Caco-2 (cell line): Measurements from ENCODE around the gene PGM1. TPM values are rescaled to one million over a fixed set of nuclear protein-coding genes. Genes with fewer than 3 reads are reported as not detected.

Experiments
- BruUV-seq: library from RNA; stranded (reverse); fragments of 400-500 nt; replicated peaks from 2 replicates; lab custom pipeline; 2021; lab: Mats Ljungman, UMichigan
- CTCF ChIA-PET: fragments of 300-600 bp; sonication (Branson Sonifier 250); formaldehyde crosslinking; loops from one replicate; lab custom pipeline; 2022; ENCODE audit warnings: antibody characterized with exemption; lab: Charles Lee
- POLR2A ChIA-PET: fragments of 300-600 bp; sonication (Branson Sonifier 250); formaldehyde crosslinking; loops from one replicate; lab custom pipeline; 2022; ENCODE audit warnings: antibody characterized with exemption; lab: Charles Lee
- DNase-seq, 2 experiments: peaks; one replicate each; pipeline versions ENCODE4 v3.0.0 to v3.0.0-alpha.2; 2020 to 2022
- H3K27me3 ChIP-seq: replicated peaks from 2 replicates; pipeline ENCODE4 v1.6.0; 2011; ENCODE audit warnings: low read length; ENCODE audit not compliant: control insufficient read depth, insufficient read depth
- H3K36me3 ChIP-seq: 2 replicates; pipeline ENCODE4 v1.5.1; 2011; ENCODE audit warnings: low read length; ENCODE audit not compliant: control insufficient read depth, insufficient read depth
- H3K4me1 ChIP-seq: fragments of 250-450 bp; sonication (Bioruptor Pico); 2 replicates; pipeline ENCODE4 v1.5.1; 2020; ENCODE audit warnings: mild to moderate bottlenecking
- H3K4me3 ChIP-seq: 2 replicates; pipeline ENCODE4 v1.5.1; 2011; ENCODE audit warnings: low read depth, mild to moderate bottlenecking, control low read depth, low read length
- H3K9me3 ChIP-seq: fragments of 250-450 bp; sonication (Bioruptor Pico); 2 replicates; pipeline ENCODE4 v1.5.1; 2020; ENCODE audit warnings: mild to moderate bottlenecking, moderate library complexity
- H3K27ac Mint-ChIP-seq: one replicate; pipeline ENCODE4 v1.8.0; 2022; ENCODE audit warnings: mixed read lengths; ENCODE audit not compliant: unreplicated experiment
- H3K27me3 Mint-ChIP-seq: one replicate; pipeline ENCODE4 v1.8.0; 2022; ENCODE audit warnings: mixed read lengths; ENCODE audit not compliant: insufficient read depth, unreplicated experiment
- H3K36me3 Mint-ChIP-seq: one replicate; pipeline ENCODE4 v1.8.0; 2022; ENCODE audit warnings: mild to moderate bottlenecking, mixed read lengths; ENCODE audit not compliant: insufficient read depth, unreplicated experiment
- H3K4me1 Mint-ChIP-seq: one replicate; pipeline ENCODE4 v1.8.0; 2022; ENCODE audit warnings: low read depth, mixed read lengths; ENCODE audit not compliant: unreplicated experiment
- H3K4me3 Mint-ChIP-seq: one replicate; pipeline ENCODE4 v1.8.0; 2022; ENCODE audit warnings: mild to moderate bottlenecking, moderate library complexity, mixed read lengths; ENCODE audit not compliant: unreplicated experiment
- H3K9me3 Mint-ChIP-seq: one replicate; pipeline ENCODE4 v1.8.0; 2022; ENCODE audit warnings: mixed read lengths; ENCODE audit not compliant: unreplicated experiment
- CTCF ChIP-seq, 2 experiments: fragments of 200-600 bp in 1 of 2; IDR thresholded peaks; 1 replicate in 1 of 2; 2 replicates in 1 of 2; pipeline versions ENCODE4 v1.5.1 to v1.8.0; 2011 to 2022; ENCODE audit warnings: antibody characterized with exemption in 1 of 2, control low read depth in 1 of 2, inconsistent platforms in 1 of 2, low read depth in 1 of 2, low read length in 1 of 2, mild to moderate bottlenecking in 1 of 2, moderate library complexity in 1 of 2; ENCODE audit not compliant: insufficient read depth in 1 of 2, severe bottlenecking in 1 of 2, unreplicated experiment in 1 of 2
- intact Hi-C: fragments of 100-400 bp; cut with micrococcal nuclease; formaldehyde crosslinking; loops from one replicate; pipeline ENCODE4 v1.10.0; 2022; ENCODE audit not compliant: unreplicated experiment
- total RNA-seq: library from RNA; stranded (reverse); gene quantifications from 2 replicates; pipeline ENCODE4 v1.2.3, GENCODE V29; 2022

Gene PGM1
- total RNA-seq, 1 experiment from 2014 or later, result 22.5 TPM

GRCh38 chr1:63630666-63631065, 37.5 kb downstream of the PGM1 start:
- CTCF ChIA-PET, result no interaction called here
- H3K27ac Mint-ChIP-seq, result no peak overlapping the region
- no peaks in the 10 kb centered on the region for H3K27me3 Mint-ChIP-seq
- no peak for DNase-seq
- Histone ChIP-seq H3K27me3 (no peaks in the 10 kb centered on the region), H3K4me1 (peaks cover 18% of the 10 kb centered on the region; the same call in 1 of the 2 replicates), H3K4me3 (no peak overlapping the region), H3K9me3 (no peaks in the 10 kb centered on the region), H3K36me3 (no peaks in the 10 kb centered on the region)
- H3K4me3 Mint-ChIP-seq, result no peak overlapping the region
- peaks cover 5% of the 10 kb centered on the region for H3K36me3 Mint-ChIP-seq
- BruUV-seq, result no TSS peak
- intact Hi-C loops, result no loop called here
- POLR2A ChIA-PET, result no interaction called here
- no peaks in the 10 kb centered on the region for H3K9me3 Mint-ChIP-seq
- H3K4me1 Mint-ChIP-seq, result peaks cover 11% of the 10 kb centered on the region
- TF ChIP-seq CTCF (IDR thresholded peaks at IDR 0.05; ENCODE audit: insufficient read depth in 1 of 2, low read depth in 1 of 2, low read length in 1 of 2, severe bottlenecking in 1 of 2, unreplicated experiment in 1 of 2), result no peak

- intact Hi-C loops, result no loop called here
- ChIA-PET CTCF (no interaction called here), POLR2A (no interaction called here)
- H3K4me3 Mint-ChIP-seq, result no peak overlapping the region
- TF ChIP-seq CTCF (IDR thresholded peaks at IDR 0.05; ENCODE audit: insufficient read depth in 1 of 2, low read depth in 1 of 2, low read length in 1 of 2, severe bottlenecking in 1 of 2, unreplicated experiment in 1 of 2), result no peak
- no peak overlapping the region for H3K27ac Mint-ChIP-seq
- no peaks in the 10 kb centered on the region for H3K27me3 Mint-ChIP-seq
- no peaks in the 10 kb centered on the region for H3K9me3 Mint-ChIP-seq
- peaks cover 11% of the 10 kb centered on the region for H3K4me1 Mint-ChIP-seq
- peaks cover 2% of the 10 kb centered on the region; the same call in 1 of the 2 replicates for H3K36me3 ChIP-seq
- peaks cover 18% of the 10 kb centered on the region; the same call in 1 of the 2 replicates for H3K4me1 ChIP-seq
- no peak for DNase-seq
- H3K27me3 ChIP-seq, result no peaks in the 10 kb centered on the region
- no peaks in the 10 kb centered on the region for H3K9me3 ChIP-seq
- no TSS peak for BruUV-seq
- H3K36me3 Mint-ChIP-seq, result peaks cover 5% of the 10 kb centered on the region
- H3K4me3 ChIP-seq, result no peak overlapping the region
These were observed 38.9 kb downstream of the PGM1 start for GRCh38 chr1:63632110-63632509.

- H3K9me3 ChIP-seq, result no peaks in the 10 kb centered on the region
- Mint-ChIP-seq H3K4me1 (peaks cover 15% of the 10 kb centered on the region), H3K27ac (no peak overlapping the region), H3K9me3 (no peaks in the 10 kb centered on the region), H3K27me3 (no peaks in the 10 kb centered on the region), H3K4me3 (no peak overlapping the region), H3K36me3 (peaks cover 5% of the 10 kb centered on the region)
- CTCF ChIA-PET, result no interaction called here
- no TSS peak for BruUV-seq
- no peaks in the 10 kb centered on the region for H3K27me3 ChIP-seq
- H3K4me3 ChIP-seq, result no peak overlapping the region
- no peak for TF ChIP-seq CTCF (IDR thresholded peaks at IDR 0.05; ENCODE audit: insufficient read depth in 1 of 2, low read depth in 1 of 2, low read length in 1 of 2, severe bottlenecking in 1 of 2, unreplicated experiment in 1 of 2)
- H3K4me1 ChIP-seq, result peaks cover 12% of the 10 kb centered on the region; the same call in 1 of the 2 replicates
- POLR2A ChIA-PET, result no interaction called here
- peaks cover 2% of the 10 kb centered on the region; the same call in 1 of the 2 replicates for H3K36me3 ChIP-seq
- DNase-seq, result no peak
- intact Hi-C loops, result no loop called here
These were observed 40.1 kb downstream of the PGM1 start for GRCh38 chr1:63633281-63633680.
